Measurements from ENCODE around the gene HSDL1.

HSDL1 gene

GRCh38 chr16:84093879-84094270 is 51.1 kb downstream of the HSDL1 start:
- no peak for DNase-seq (ENCODE audit: insufficient read length, low spot score)
- no peak for FAIRE-seq
- no peak for TF ChIP-seq CTCF (IDR thresholded peaks at IDR 0.05; ENCODE audit: insufficient read depth, missing control alignments)

GRCh38 chr16:84093120-84093878 is 51.7 kb downstream of the HSDL1 start:
- DNase-seq (ENCODE audit: insufficient read length, low spot score) (no peak), FAIRE-seq (no peak)
- no peak for TF ChIP-seq CTCF (IDR thresholded peaks at IDR 0.05; ENCODE audit: insufficient read depth, missing control alignments)

GRCh38 chr16:84091460-84091859 is 53.5 kb downstream of the HSDL1 start:
- FAIRE-seq, result no peak
- TF ChIP-seq CTCF (IDR thresholded peaks at IDR 0.05; ENCODE audit: insufficient read depth, missing control alignments), result no peak
- no peak for DNase-seq (ENCODE audit: insufficient read length, low spot score)

GRCh38 chr16:84090211-84090610 is 54.8 kb downstream of the HSDL1 start:
- FAIRE-seq (no peak), DNase-seq (ENCODE audit: insufficient read length, low spot score) (no peak)
- no peak for TF ChIP-seq CTCF (IDR thresholded peaks at IDR 0.05; ENCODE audit: insufficient read depth, missing control alignments)

- no peak for FAIRE-seq
- TF ChIP-seq CTCF (IDR thresholded peaks at IDR 0.05; ENCODE audit: insufficient read depth, missing control alignments), result no peak
- no peak for DNase-seq (ENCODE audit: insufficient read length, low spot score)
These were observed 56.1 kb downstream of the HSDL1 start for GRCh38 chr16:84088695-84089395.

- DNase-seq (ENCODE audit: insufficient read length, low spot score) (no peak), FAIRE-seq (no peak)
- no peak for TF ChIP-seq CTCF (IDR thresholded peaks at IDR 0.05; ENCODE audit: insufficient read depth, missing control alignments)
These were observed 57.4 kb downstream of the HSDL1 start for GRCh38 chr16:84087466-84088151.

All from D721Med (cell line).